GM06990 (cell line): ENCODE measurements around the gene EGR4.
A peak's percentile ranks its signal among the peaks of the same experiment; 100 is the strongest.
"Not testable (repeated sequence)": the region's sequence is repeated elsewhere in the genome, so short reads cannot be mapped to it uniquely, and the experiment has no call there.

Experiments used
- DNase-seq: peaks from one replicate; pipeline ENCODE4 v3.0.0-alpha.2; 2011; ENCODE audit not compliant: insufficient read length; ENCODE audit errors: extremely low read depth
- H3K27me3 ChIP-seq: replicated peaks from 2 replicates; pipeline ENCODE4 v1.6.0; 2011; ENCODE audit warnings: low read length; ENCODE audit not compliant: control insufficient read depth, insufficient read depth
- H3K36me3 ChIP-seq: 2 replicates; pipeline ENCODE4 v1.5.1; 2011; ENCODE audit warnings: low read length; ENCODE audit not compliant: control insufficient read depth, insufficient read depth
- H3K4me3 ChIP-seq: replicated peaks from 2 replicates; pipeline ENCODE4 v1.5.1; 2011; ENCODE audit warnings: low read depth, mild to moderate bottlenecking, control low read depth, low read length
- TF ChIP-seq, protein P1 (sequence below): IDR thresholded peaks from 2 replicates; pipeline ENCODE4 v1.5.1; 2011; ENCODE audit warnings: low read length, control low read depth, mild to moderate bottlenecking, inconsistent platforms; ENCODE audit not compliant: insufficient read depth, poor library complexity, severe bottlenecking

EGR4 gene

DNA sequence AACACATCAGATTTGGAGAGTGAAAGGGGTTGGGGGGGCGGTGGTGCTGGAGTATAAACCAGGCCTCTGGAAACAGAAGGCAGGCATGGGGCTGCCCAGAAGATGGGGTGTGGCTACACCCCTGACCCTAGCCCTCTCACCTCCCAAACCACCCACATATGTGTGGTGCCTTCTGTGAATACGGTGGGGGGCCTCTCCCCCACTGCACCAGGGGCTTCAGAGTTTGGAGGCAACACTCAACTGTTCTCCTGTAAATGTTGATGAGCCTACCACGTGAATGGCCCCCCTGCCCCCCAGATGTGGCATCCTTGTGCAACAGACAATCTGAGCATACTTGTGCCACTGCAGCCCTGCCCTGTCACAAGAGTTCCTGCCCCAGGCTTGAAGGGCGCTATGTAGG is 28.6 kb downstream of the EGR4 start:
- DNase-seq, result no peak
- H3K27me3 ChIP-seq, result no peaks in the 10 kb centered on the region
- H3K36me3 ChIP-seq, result peaks cover 22% of the 10 kb centered on the region
- TF ChIP-seq, protein P1, sequence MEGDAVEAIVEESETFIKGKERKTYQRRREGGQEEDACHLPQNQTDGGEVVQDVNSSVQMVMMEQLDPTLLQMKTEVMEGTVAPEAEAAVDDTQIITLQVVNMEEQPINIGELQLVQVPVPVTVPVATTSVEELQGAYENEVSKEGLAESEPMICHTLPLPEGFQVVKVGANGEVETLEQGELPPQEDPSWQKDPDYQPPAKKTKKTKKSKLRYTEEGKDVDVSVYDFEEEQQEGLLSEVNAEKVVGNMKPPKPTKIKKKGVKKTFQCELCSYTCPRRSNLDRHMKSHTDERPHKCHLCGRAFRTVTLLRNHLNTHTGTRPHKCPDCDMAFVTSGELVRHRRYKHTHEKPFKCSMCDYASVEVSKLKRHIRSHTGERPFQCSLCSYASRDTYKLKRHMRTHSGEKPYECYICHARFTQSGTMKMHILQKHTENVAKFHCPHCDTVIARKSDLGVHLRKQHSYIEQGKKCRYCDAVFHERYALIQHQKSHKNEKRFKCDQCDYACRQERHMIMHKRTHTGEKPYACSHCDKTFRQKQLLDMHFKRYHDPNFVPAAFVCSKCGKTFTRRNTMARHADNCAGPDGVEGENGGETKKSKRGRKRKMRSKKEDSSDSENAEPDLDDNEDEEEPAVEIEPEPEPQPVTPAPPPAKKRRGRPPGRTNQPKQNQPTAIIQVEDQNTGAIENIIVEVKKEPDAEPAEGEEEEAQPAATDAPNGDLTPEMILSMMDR, result no peak
- H3K4me3 ChIP-seq, result no peak overlapping the region

DNA sequence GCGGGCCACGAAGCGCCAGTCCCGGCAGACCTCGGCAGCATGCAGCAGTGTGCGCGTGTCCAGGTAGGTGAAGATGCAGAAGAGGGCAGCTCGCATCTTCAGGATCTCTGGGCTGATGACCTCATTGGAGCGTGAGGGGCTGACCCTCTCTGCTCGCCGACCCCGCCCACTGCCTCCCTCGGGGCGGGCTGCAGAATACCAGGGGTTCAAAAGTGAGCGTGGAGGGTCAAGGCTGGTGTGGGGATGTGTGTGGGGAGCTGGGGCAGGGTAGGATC is 29.1 kb downstream of the EGR4 start:
- Histone ChIP-seq H3K36me3 (peaks cover 26% of the 10 kb centered on the region), H3K27me3 (no peaks in the 10 kb centered on the region), H3K4me3 (no peak overlapping the region)
- no peak for DNase-seq
- TF ChIP-seq, protein P1, result no peak

DNA sequence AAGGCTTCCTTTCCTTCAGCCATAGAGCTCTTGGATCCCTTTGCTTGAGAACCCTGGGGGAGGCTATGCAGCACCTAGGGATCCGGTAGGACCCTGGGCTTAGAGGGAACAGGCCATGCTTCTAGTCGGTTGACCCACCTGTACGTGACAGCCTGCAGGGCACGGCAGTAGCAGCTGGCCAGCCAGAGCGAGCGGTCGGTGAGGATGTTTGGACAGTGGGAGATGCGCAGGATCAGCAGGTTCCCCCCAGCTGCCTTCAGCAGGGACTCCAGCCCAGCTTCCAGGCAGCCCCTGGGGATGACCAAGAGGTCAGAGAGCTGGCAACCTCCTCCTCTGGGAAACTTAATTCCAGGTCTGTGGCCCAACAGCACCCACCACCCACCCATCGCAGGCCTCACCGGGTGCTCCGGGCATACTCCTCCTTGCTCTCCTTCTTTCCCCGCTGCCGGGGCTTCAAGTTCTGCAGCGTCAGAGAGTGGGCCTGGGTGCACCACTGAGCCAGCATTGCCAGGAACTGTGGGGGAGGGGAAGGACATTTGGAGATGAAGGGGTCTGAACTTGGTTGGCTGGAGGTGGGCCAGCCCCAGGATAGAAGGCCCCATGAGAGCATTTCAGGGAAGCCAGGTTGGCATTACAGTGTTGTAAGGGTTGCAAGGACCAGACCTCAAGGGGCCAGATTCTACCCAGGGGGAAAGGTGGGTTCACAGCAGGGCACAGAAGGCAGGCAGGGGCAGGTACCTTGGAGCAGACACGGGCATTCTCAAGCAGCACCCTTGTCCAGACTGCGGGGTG is 29.6 kb downstream of the EGR4 start:
- TF ChIP-seq, protein P1, result no peak
- no peak overlapping the region for H3K4me3 ChIP-seq
- H3K27me3 ChIP-seq, result no peaks in the 10 kb centered on the region
- H3K36me3 ChIP-seq, result peaks cover 30% of the 10 kb centered on the region
- DNase-seq, result no peak

DNA sequence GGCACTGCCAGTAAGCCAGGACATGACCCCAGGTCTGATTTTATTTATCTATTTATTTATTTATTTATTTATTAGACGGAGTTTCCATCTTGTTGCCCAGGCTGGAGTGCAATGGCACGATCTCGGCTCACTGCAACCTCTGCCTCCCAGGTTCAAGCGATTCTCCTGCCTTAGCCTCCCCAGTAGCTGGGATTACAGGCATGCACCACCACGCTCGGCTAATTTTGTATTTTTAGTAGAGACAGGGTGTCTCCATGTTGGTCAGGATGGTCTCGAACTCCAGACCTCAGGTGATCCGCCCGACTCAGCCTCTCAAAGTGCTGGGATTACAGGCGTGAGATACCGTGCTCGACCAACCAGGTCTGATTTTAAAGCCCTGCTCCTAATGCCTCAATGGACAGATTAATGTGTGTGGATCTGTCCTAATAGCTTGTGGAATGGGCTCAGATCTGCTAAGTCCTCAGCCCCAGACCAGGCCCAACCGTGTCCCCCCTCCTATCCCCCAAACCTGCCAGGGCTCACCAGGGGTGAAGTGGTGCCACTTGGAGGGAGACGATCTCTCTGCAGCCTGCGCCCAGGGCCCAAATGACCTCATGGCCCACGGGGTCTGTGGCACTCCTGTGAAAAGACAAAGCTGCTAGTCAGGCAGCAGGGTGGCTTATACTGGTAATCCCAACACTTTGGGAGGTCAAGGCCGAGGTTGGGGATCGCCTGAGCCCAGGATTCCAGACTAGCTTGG is 30.5 kb downstream of the EGR4 start:
- DNase-seq, H3K4me3 ChIP-seq, H3K27me3 ChIP-seq: not testable (repeated sequence)
- H3K36me3 ChIP-seq, result peaks cover 32% of the 10 kb centered on the region

DNA sequence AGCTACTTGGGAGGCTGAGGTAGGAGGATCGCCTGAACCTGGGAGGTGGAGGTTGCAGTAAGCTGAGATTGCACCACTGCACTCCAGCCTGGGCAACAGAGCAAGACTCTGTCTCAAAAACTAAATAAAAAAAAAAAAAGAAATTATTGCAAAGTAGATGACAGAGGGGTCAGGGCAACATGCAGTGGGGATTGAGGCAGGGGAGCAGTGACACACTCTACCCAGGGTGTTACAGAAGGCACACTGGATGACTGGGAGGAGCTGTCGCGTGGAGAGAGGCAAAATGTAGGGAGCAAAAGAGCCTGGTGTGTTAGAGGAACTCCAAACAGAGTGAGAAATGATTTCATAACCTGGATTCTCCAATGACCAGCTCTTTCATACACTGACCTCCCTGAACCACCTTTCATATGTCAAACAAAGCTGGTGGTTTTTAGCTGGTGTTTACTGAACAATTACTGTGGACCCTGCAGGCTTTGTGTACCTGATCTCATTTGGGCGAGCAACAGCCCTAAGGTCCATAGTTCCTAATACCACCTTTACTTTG is 31.2 kb downstream of the EGR4 start:
- Histone ChIP-seq H3K27me3 (no peaks in the 10 kb centered on the region), H3K4me3 (no peak overlapping the region), H3K36me3 (peaks cover 32% of the 10 kb centered on the region)
- TF ChIP-seq, protein P1, result no peak
- DNase-seq, result no peak

DNA sequence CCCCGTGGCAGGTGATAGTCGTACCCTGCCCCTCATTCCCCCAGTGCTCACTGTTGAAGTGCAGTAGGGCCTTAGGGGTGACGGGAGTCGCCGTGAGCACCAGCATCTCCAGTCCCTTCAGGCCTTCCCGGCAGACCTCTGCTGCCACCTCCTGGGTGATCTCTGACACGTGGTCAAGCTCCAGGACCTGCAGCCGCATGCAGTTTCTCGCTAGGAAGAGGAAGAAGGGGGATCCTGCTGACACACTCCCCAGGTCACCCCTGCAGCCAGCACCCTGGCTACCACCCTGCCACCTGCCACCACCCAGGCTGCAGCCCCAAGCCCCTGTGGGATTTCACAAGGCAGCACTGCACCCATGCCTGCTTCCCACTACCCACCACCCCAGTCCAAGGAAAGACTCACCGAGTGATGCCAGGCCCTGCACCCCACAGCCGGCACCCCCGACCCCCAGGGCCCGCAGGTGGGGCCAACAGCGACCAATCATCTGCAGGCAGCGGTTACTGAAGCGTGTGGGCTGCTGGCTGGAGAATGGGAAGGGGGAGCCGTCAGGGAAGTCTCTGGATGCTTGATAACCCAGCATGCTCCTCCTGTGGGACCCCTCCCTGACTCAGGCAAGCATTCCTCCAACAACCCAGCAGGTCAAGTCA is 32.9 kb downstream of the EGR4 start:
- Histone ChIP-seq H3K36me3 (peaks cover 31% of the 10 kb centered on the region), H3K4me3 (no peak overlapping the region), H3K27me3 (no peaks in the 10 kb centered on the region)
- TF ChIP-seq, protein P1, result peak; percentile 46
- DNase-seq, result no peak
